DMS114 treated with DMSO at 0.1 percent for 48 hours (cell line): Measurements from ENCODE around the gene ELOVL3.

ENCODE experiments used
- DNase-seq: peaks from one replicate; lab custom pipeline; 2025; ENCODE audit not compliant: unreplicated experiment; lab: John Stamatoyannopoulos, UW

Gene ELOVL3

GRCh38 chr10:102226542-102226870, 407 bp downstream of the ELOVL3 start:
- DNase-seq = no peak

GRCh38 chr10:102227050-102227449, 951 bp downstream of the ELOVL3 start:
- no peak for DNase-seq

- DNase-seq = peak; percentile 55
Observed at GRCh38 chr10:102229810-102230263, 3.7 kb downstream of the ELOVL3 start.

GRCh38 chr10:102230264-102230860, 4.3 kb downstream of the ELOVL3 start:
- no peak for DNase-seq

- no peak for DNase-seq
Observed at GRCh38 chr10:102230861-102231356, 4.8 kb downstream of the ELOVL3 start.

GRCh38 chr10:102231357-102232318, 5.5 kb downstream of the ELOVL3 start:
- no peak for DNase-seq

GRCh38 chr10:102233997-102234396, 7.9 kb downstream of the ELOVL3 start:
- no peak for DNase-seq

GRCh38 chr10:102234888-102235597, 8.9 kb downstream of the ELOVL3 start:
- no peak for DNase-seq

GRCh38 chr10:102235598-102235920, 9.5 kb downstream of the ELOVL3 start:
- DNase-seq = no peak

GRCh38 chr10:102236006-102236405, 9.9 kb downstream of the ELOVL3 start:
- no peak for DNase-seq

GRCh38 chr10:102237711-102238252, 11.7 kb downstream of the ELOVL3 start:
- DNase-seq = no peak

GRCh38 chr10:102240467-102241031, 14.4 kb downstream of the ELOVL3 start:
- DNase-seq = no peak

GRCh38 chr10:102241032-102241443, 14.9 kb downstream of the ELOVL3 start:
- DNase-seq = no peak

- peak; percentile 84 for DNase-seq
Observed at GRCh38 chr10:102241444-102242117, 15.5 kb downstream of the ELOVL3 start, which contains the start of gene PITX3. Gene PITX3, minus strand, starts transcription at chr10:102241512. Its CDS starts 9,432 bp downstream, at chr10:102232080.

- no peak for DNase-seq
Observed at GRCh38 chr10:102242118-102242485, 16.0 kb downstream of the ELOVL3 start.

GRCh38 chr10:102243309-102243708, 17.2 kb downstream of the ELOVL3 start:
- no peak for DNase-seq

GRCh38 chr10:102245082-102245931, 19.2 kb downstream of the ELOVL3 start, which contains the start of gene GBF1:
Gene GBF1, plus strand, starts transcription at chr10:102245532. Its CDS starts 13,407 bp downstream, at chr10:102258939.
- peak; percentile 100 for DNase-seq

GRCh38 chr10:102245932-102246251, 19.8 kb downstream of the ELOVL3 start:
- DNase-seq = no peak

GRCh38 chr10:102246261-102246660, 20.2 kb downstream of the ELOVL3 start:
- DNase-seq = no peak
